Esophagus muscularis mucosa (tissue), 4 donors: ENCODE data around the gene ATG16L2.

Source experiments
- CTCF ChIP-seq, 3 experiments: fragments of 200-600 bp in 2 of 3; fragments of 450-650 bp in 1 of 3; sonication (generic) in 2 of 3; IDR thresholded peaks; one replicate each; pipeline ENCODE4 v1.5.1; 2017 to 2019; ENCODE audit warnings: antibody characterized with exemption in 3 of 3, mild to moderate bottlenecking in 2 of 3, moderate library complexity in 1 of 3
- EP300 ChIP-seq: sonication (generic); formaldehyde crosslinking; IDR thresholded peaks from one replicate; pipeline ENCODE4 v1.6.1; 2017; ENCODE audit warnings: antibody characterized with exemption
- POLR2A ChIP-seq: fragments of 450-650 bp; IDR thresholded peaks from one replicate; pipeline ENCODE4 v1.6.1; 2017; ENCODE audit warnings: antibody characterized with exemption, moderate library complexity, mild to moderate bottlenecking, low read depth

DNA sequence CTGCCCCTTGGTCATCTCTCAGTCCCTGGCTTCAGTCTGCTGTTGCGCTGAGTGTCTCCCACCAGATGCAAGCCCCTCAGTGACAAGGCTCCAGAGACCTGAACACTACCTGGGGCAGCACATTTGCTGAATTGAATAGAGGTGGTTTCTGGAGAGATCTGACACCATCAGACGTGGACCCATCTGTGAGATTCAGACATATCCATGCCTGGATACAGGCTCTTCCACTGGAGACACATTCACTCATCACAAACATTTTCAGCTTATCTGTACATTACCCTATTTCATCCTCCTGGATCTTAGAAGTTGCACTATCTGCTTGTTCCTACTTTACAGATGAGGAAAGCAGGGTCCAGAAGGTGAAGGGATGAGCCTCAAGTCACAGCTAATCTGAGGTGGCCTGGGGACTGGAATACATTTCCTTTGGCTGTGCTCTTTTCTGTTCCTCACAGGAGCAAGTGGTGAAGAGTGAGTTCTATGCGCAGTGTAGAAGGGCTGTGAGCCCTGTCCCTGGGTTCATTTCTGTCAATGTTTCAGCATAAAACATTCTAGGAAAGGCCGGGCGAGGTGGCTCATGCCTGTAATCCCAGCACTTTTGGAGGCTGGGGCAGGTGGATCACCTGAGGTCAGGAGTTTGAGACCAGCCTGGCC lies 19.0 kb downstream of the ATG16L2 start:
- TF ChIP-seq CTCF (IDR thresholded peaks at IDR 0.05): no peak
- no peak for TF ChIP-seq POLR2A
- TF ChIP-seq EP300: no peak
